GM23338 (cell line): Measurements from ENCODE around the gene USH1C. TPM values are rescaled to one million over a fixed set of nuclear protein-coding genes. Genes with fewer than 3 reads are reported as not detected.

Experiments
- ATAC-seq: fragments of 200-7000 bp; cut with Tn5 transposase; 3 replicates; pipeline ENCODE4 v1.9.1; 2020
- DNase-seq: peaks from one replicate; pipeline ENCODE4 v3.0.0-alpha.2; 2015; ENCODE audit warnings: low spot score
- H2AFZ ChIP-seq: fragments of 200-600 bp; sonication (generic); 2 replicates; pipeline ENCODE4 v1.8.0; 2016; ENCODE audit warnings: antibody characterized with exemption, mild to moderate bottlenecking, moderate library complexity
- H3F3A ChIP-seq: fragments of 200-600 bp; sonication (generic); replicated peaks from 2 replicates; pipeline ENCODE4 v1.8.0; 2017; ENCODE audit warnings: antibody characterized with exemption, mixed run types, low read depth
- H3K27ac ChIP-seq: fragments of 200-600 bp; sonication (generic); 2 replicates; pipeline ENCODE4 v1.6.1; 2016; ENCODE audit warnings: low read depth
- H3K27me3 ChIP-seq: fragments of 200-600 bp; sonication (generic); 2 replicates; pipeline ENCODE4 v1.8.0; 2016; ENCODE audit warnings: mild to moderate bottlenecking, mixed run types, moderate library complexity; ENCODE audit not compliant: insufficient read depth
- H3K36me3 ChIP-seq: fragments of 200-600 bp; sonication (generic); 2 replicates; pipeline ENCODE4 v1.8.0; 2016; ENCODE audit warnings: mild to moderate bottlenecking; ENCODE audit not compliant: insufficient read depth
- H3K4me1 ChIP-seq: fragments of 200-600 bp; sonication (generic); 2 replicates; pipeline ENCODE4 v1.8.0; 2016; ENCODE audit warnings: mild to moderate bottlenecking, moderate library complexity; ENCODE audit not compliant: insufficient read depth
- H3K4me2 ChIP-seq: fragments of 200-600 bp; sonication (generic); 2 replicates; pipeline ENCODE4 v1.7.1; 2017; ENCODE audit warnings: mixed run types
- H3K4me3 ChIP-seq: fragments of 200-600 bp; sonication (generic); 2 replicates; pipeline ENCODE4 v1.6.1; 2016; ENCODE audit warnings: mixed run types
- H3K79me2 ChIP-seq: fragments of 200-600 bp; sonication (generic); replicated peaks from 2 replicates; pipeline ENCODE4 v1.8.0; 2017; ENCODE audit warnings: mild to moderate bottlenecking; ENCODE audit not compliant: insufficient read depth
- H3K9me2 ChIP-seq: fragments of 200-600 bp; sonication (generic); 2 replicates; pipeline ENCODE4 v1.8.0; 2017; ENCODE audit not compliant: insufficient read depth
- H4K20me1 ChIP-seq: fragments of 200-600 bp; sonication (generic); replicated peaks from 2 replicates; pipeline ENCODE4 v1.8.0; 2017; ENCODE audit warnings: mild to moderate bottlenecking; ENCODE audit not compliant: insufficient read depth
- H3K27ac Mint-ChIP-seq: 2 replicates; pipeline ENCODE4 v1.8.0; 2020; ENCODE audit warnings: inconsistent platforms, mild to moderate bottlenecking, moderate library complexity, mixed read lengths
- H3K27me3 Mint-ChIP-seq: 3 replicates; pipeline ENCODE4 v1.8.0; 2022; ENCODE audit warnings: low read depth, mild to moderate bottlenecking, moderate library complexity, mixed read lengths, inconsistent platforms; ENCODE audit not compliant: insufficient read depth, poor library complexity
- H3K36me3 Mint-ChIP-seq: 3 replicates; pipeline ENCODE4 v1.8.0; 2021; ENCODE audit warnings: low read depth, mild to moderate bottlenecking, inconsistent platforms, moderate library complexity, mixed read lengths
- H3K4me1 Mint-ChIP-seq: 3 replicates; pipeline ENCODE4 v1.8.0; 2020; ENCODE audit warnings: mild to moderate bottlenecking, inconsistent platforms, mixed read lengths
- H3K4me3 Mint-ChIP-seq: 3 replicates; pipeline ENCODE4 v1.8.0; 2021; ENCODE audit warnings: moderate library complexity, mild to moderate bottlenecking, inconsistent platforms, mixed read lengths
- H3K9me3 Mint-ChIP-seq: 3 replicates; pipeline ENCODE4 v1.8.0; 2020; ENCODE audit warnings: moderate library complexity, mild to moderate bottlenecking, inconsistent platforms, mixed read lengths
- CREB1 ChIP-seq: fragments of 250-450 bp; sonication (Bioruptor Pico); IDR thresholded peaks from 2 replicates; pipeline ENCODE4 v1.5.0; 2020; ENCODE audit warnings: low read depth, mild to moderate bottlenecking, moderate library complexity
- EZH2 ChIP-seq: fragments of 200-600 bp; sonication (generic); IDR thresholded peaks from one replicate; pipeline ENCODE4 v1.8.0; 2017; ENCODE audit warnings: antibody characterized with exemption, mild to moderate bottlenecking, low read depth; ENCODE audit not compliant: unreplicated experiment
- EZH2phosphoT487 ChIP-seq: fragments of 200-600 bp; sonication (generic); IDR thresholded peaks from one replicate; pipeline ENCODE4 v1.8.1; 2018; ENCODE audit warnings: antibody characterized with exemption; ENCODE audit not compliant: unreplicated experiment
- JUNB ChIP-seq: IDR thresholded peaks from one replicate; pipeline ENCODE4 v1.6.1; 2016; ENCODE audit warnings: antibody characterized with exemption; ENCODE audit not compliant: unreplicated experiment
- NANOG ChIP-seq: IDR thresholded peaks from 2 replicates; pipeline ENCODE4 v1.6.1; 2016; ENCODE audit warnings: antibody characterized with exemption, borderline replicate concordance
- POLR2AphosphoS5 ChIP-seq: IDR thresholded peaks from 2 replicates; pipeline ENCODE4 v1.6.1; 2016; ENCODE audit warnings: antibody characterized with exemption, low read depth
- STAT1 ChIP-seq: IDR thresholded peaks from one replicate; pipeline ENCODE4 v1.6.1; 2016; ENCODE audit warnings: antibody characterized with exemption; ENCODE audit not compliant: unreplicated experiment
- ZNF114 ChIP-seq: fragments of 250-450 bp; sonication (Bioruptor Pico); IDR thresholded peaks from 2 replicates; pipeline ENCODE4 v1.5.0; 2020; ENCODE audit warnings: mild to moderate bottlenecking, moderate library complexity
- ZNF331 ChIP-seq: fragments of 250-450 bp; sonication (Bioruptor Pico); IDR thresholded peaks from 2 replicates; pipeline ENCODE4 v1.5.0; 2020; ENCODE audit warnings: low read depth, mild to moderate bottlenecking, moderate library complexity
- polyA plus RNA-seq: library from polyadenylated mRNA; unstranded; fragments of >200 nt; fragmentation: Nextera tagmentation; extraction: Ambion mirVana; gene quantifications from 2 replicates; pipeline ENCODE4 v1.2.1, GENCODE V29; 2016
- total RNA-seq: library from RNA; depleted of rRNA; stranded (reverse); fragments of >200 nt; shearing (Covaris generic); gene quantifications from 2 replicates; pipeline ENCODE4 v1.2.3, GENCODE V29; 2014
- TF ChIP-seq, protein P1 (sequence below), 2 experiments: fragments of 200-600 bp in 1 of 2; sonication (generic) in 1 of 2; conservative IDR thresholded peaks; 2 replicates each; pipeline versions ENCODE4 v1.5.1 to v1.6.1; 2016 to 2017; ENCODE audit warnings: antibody characterized with exemption in 2 of 2, low read depth in 2 of 2, mild to moderate bottlenecking in 2 of 2, moderate library complexity in 1 of 2
- TF ChIP-seq, protein P2 (sequence below): IDR thresholded peaks from one replicate; pipeline ENCODE4 v1.6.1; 2018; ENCODE audit warnings: antibody characterized with exemption; ENCODE audit not compliant: unreplicated experiment
- TF ChIP-seq, protein P3 (sequence below): fragments of 250-450 bp; sonication (Bioruptor Pico); IDR thresholded peaks from 2 replicates; pipeline ENCODE4 v1.5.0; 2020; ENCODE audit warnings: mild to moderate bottlenecking, moderate library complexity

Gene USH1C
- total and polyA plus RNA-seq, 2 experiments from 2014 or later = 1.3 to 1.8 TPM

DNA sequence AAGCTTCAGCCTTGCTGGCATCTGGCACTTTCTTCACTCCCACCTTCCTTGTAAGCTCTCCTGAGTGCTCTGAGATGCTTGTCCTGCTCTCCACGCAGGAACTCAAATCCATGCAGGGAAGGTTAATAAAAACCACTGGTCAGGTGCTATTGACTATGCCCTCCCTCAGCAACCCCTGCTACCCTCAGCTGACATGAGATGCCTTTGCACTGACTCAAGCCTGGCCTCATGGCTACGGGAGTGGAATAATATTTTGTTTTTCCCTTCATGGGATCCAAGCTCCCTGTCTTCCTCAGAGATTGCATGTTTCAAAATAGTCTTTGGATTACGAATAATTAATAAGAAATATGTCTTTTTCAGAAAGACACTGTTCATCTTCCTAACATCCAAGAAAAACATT lies 35.9 kb downstream of the USH1C start (continued):
- TF ChIP-seq, protein P1, sequence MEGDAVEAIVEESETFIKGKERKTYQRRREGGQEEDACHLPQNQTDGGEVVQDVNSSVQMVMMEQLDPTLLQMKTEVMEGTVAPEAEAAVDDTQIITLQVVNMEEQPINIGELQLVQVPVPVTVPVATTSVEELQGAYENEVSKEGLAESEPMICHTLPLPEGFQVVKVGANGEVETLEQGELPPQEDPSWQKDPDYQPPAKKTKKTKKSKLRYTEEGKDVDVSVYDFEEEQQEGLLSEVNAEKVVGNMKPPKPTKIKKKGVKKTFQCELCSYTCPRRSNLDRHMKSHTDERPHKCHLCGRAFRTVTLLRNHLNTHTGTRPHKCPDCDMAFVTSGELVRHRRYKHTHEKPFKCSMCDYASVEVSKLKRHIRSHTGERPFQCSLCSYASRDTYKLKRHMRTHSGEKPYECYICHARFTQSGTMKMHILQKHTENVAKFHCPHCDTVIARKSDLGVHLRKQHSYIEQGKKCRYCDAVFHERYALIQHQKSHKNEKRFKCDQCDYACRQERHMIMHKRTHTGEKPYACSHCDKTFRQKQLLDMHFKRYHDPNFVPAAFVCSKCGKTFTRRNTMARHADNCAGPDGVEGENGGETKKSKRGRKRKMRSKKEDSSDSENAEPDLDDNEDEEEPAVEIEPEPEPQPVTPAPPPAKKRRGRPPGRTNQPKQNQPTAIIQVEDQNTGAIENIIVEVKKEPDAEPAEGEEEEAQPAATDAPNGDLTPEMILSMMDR (conservative IDR thresholded peaks at IDR 0.05; ENCODE audit: low read depth in 2 of 2) = no peak

DNA sequence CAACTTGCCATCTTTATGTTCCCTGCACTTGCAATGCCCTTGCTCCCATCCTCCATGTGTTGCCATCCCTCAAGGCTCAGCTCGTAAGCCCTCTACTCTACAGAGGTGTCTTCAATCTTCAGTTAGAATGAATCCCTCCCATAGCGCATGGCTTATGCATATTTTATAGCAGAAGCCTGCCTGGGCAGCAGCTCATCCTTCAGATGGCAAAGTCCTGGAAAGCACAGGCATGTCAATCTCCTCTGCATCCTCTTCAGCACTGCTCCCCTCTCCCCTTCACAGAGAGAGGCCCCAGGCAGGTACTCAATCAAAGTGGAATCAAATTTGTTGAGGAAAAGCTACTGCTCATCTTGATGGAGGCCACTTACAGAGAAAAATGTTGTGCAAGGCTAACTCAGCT lies 36.4 kb downstream of the USH1C start:
- Mint-ChIP-seq H3K27ac (no peak overlapping the region), H3K4me1 (peaks cover 10% of the 10 kb centered on the region), H3K9me3 (no peaks in the 10 kb centered on the region), H3K4me3 (no peak overlapping the region), H3K36me3 (no peaks in the 10 kb centered on the region; the same call in 2 of the 3 replicates), H3K27me3 (peaks cover 7% of the 10 kb centered on the region)
- no peaks in the 10 kb centered on the region for H4K20me1 ChIP-seq
- H3F3A ChIP-seq = no peaks in the 10 kb centered on the region
- no peaks in the 10 kb centered on the region for H3K27me3 ChIP-seq
- H3K4me1 ChIP-seq = no peaks in the 10 kb centered on the region
- H2AFZ ChIP-seq = no peak overlapping the region
- no peak for ATAC-seq
- H3K36me3 ChIP-seq = no peaks in the 10 kb centered on the region
- H3K27ac ChIP-seq = no peak overlapping the region
- no peaks in the 10 kb centered on the region for H3K79me2 ChIP-seq
- no peak overlapping the region for H3K4me3 ChIP-seq
- no peaks in the 10 kb centered on the region for H3K9me2 ChIP-seq
- no peak overlapping the region for H3K4me2 ChIP-seq
- DNase-seq = no peak
- TF ChIP-seq JUNB = no peak
- TF ChIP-seq ZNF331 = no peak
- TF ChIP-seq ZNF114 (CRISPR knock-in tag) = no peak
- TF ChIP-seq, protein P1 (conservative IDR thresholded peaks at IDR 0.05; ENCODE audit: low read depth in 2 of 2) = no peak
- TF ChIP-seq, protein P2, sequence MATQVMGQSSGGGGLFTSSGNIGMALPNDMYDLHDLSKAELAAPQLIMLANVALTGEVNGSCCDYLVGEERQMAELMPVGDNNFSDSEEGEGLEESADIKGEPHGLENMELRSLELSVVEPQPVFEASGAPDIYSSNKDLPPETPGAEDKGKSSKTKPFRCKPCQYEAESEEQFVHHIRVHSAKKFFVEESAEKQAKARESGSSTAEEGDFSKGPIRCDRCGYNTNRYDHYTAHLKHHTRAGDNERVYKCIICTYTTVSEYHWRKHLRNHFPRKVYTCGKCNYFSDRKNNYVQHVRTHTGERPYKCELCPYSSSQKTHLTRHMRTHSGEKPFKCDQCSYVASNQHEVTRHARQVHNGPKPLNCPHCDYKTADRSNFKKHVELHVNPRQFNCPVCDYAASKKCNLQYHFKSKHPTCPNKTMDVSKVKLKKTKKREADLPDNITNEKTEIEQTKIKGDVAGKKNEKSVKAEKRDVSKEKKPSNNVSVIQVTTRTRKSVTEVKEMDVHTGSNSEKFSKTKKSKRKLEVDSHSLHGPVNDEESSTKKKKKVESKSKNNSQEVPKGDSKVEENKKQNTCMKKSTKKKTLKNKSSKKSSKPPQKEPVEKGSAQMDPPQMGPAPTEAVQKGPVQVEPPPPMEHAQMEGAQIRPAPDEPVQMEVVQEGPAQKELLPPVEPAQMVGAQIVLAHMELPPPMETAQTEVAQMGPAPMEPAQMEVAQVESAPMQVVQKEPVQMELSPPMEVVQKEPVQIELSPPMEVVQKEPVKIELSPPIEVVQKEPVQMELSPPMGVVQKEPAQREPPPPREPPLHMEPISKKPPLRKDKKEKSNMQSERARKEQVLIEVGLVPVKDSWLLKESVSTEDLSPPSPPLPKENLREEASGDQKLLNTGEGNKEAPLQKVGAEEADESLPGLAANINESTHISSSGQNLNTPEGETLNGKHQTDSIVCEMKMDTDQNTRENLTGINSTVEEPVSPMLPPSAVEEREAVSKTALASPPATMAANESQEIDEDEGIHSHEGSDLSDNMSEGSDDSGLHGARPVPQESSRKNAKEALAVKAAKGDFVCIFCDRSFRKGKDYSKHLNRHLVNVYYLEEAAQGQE = no peak
- TF ChIP-seq EZH2phosphoT487 = no peak
- TF ChIP-seq, protein P3, sequence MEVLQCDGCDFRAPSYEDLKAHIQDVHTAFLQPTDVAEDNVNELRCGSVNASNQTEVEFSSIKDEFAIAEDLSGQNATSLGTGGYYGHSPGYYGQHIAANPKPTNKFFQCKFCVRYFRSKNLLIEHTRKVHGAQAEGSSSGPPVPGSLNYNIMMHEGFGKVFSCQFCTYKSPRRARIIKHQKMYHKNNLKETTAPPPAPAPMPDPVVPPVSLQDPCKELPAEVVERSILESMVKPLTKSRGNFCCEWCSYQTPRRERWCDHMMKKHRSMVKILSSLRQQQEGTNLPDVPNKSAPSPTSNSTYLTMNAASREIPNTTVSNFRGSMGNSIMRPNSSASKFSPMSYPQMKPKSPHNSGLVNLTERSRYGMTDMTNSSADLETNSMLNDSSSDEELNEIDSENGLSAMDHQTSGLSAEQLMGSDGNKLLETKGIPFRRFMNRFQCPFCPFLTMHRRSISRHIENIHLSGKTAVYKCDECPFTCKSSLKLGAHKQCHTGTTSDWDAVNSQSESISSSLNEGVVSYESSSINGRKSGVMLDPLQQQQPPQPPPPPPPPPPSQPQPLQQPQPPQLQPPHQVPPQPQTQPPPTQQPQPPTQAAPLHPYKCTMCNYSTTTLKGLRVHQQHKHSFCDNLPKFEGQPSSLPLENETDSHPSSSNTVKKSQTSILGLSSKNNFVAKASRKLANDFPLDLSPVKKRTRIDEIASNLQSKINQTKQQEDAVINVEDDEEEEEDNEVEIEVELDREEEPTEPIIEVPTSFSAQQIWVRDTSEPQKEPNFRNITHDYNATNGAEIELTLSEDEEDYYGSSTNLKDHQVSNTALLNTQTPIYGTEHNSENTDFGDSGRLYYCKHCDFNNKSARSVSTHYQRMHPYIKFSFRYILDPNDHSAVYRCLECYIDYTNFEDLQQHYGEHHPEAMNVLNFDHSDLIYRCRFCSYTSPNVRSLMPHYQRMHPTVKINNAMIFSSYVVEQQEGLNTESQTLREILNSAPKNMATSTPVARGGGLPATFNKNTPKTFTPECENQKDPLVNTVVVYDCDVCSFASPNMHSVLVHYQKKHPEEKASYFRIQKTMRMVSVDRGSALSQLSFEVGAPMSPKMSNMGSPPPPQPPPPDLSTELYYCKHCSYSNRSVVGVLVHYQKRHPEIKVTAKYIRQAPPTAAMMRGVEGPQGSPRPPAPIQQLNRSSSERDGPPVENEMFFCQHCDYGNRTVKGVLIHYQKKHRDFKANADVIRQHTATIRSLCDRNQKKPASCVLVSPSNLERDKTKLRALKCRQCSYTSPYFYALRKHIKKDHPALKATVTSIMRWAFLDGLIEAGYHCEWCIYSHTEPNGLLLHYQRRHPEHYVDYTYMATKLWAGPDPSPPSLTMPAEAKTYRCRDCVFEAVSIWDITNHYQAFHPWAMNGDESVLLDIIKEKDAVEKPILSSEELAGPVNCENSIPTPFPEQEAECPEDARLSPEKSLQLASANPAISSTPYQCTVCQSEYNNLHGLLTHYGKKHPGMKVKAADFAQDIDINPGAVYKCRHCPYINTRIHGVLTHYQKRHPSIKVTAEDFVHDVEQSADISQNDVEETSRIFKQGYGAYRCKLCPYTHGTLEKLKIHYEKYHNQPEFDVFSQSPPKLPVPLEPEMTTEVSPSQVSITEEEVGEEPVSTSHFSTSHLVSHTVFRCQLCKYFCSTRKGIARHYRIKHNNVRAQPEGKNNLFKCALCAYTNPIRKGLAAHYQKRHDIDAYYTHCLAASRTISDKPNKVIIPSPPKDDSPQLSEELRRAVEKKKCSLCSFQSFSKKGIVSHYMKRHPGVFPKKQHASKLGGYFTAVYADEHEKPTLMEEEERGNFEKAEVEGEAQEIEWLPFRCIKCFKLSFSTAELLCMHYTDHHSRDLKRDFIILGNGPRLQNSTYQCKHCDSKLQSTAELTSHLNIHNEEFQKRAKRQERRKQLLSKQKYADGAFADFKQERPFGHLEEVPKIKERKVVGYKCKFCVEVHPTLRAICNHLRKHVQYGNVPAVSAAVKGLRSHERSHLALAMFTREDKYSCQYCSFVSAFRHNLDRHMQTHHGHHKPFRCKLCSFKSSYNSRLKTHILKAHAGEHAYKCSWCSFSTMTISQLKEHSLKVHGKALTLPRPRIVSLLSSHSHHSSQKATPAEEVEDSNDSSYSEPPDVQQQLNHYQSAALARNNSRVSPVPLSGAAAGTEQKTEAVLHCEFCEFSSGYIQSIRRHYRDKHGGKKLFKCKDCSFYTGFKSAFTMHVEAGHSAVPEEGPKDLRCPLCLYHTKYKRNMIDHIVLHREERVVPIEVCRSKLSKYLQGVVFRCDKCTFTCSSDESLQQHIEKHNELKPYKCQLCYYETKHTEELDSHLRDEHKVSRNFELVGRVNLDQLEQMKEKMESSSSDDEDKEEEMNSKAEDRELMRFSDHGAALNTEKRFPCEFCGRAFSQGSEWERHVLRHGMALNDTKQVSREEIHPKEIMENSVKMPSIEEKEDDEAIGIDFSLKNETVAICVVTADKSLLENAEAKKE (CRISPR knock-in tag) = no peak
- TF ChIP-seq NANOG = no peak
- TF ChIP-seq STAT1 = no peak
- no peak for TF ChIP-seq EZH2
- no peak for TF ChIP-seq CREB1
- no peak for TF ChIP-seq POLR2AphosphoS5
